Skin epidermis (tissue), 12 donors: Measurements from ENCODE around the gene APOBEC3A.
"Not testable (repeated sequence)": the region's sequence is repeated elsewhere in the genome, so short reads cannot be mapped to it uniquely, and the experiment has no call there.

Experiments used
- H3K27ac ChIP-seq, 21 experiments: fragments of 200-600 bp; sonication (generic) in 11 of 21; one replicate each; pipeline ENCODE4 v1.5.0; 2020; ENCODE audit warnings: mild to moderate bottlenecking in 3 of 21, inconsistent platforms in 2 of 21, moderate library complexity in 2 of 21
- H3K4me3 ChIP-seq, 7 experiments: fragments of 200-600 bp; sonication (generic) in 2 of 7; one replicate each; pipeline ENCODE4 v1.5.0; 2020; ENCODE audit warnings: inconsistent platforms in 2 of 7, mild to moderate bottlenecking in 2 of 7, moderate library complexity in 1 of 7

The APOBEC3A gene

DNA sequence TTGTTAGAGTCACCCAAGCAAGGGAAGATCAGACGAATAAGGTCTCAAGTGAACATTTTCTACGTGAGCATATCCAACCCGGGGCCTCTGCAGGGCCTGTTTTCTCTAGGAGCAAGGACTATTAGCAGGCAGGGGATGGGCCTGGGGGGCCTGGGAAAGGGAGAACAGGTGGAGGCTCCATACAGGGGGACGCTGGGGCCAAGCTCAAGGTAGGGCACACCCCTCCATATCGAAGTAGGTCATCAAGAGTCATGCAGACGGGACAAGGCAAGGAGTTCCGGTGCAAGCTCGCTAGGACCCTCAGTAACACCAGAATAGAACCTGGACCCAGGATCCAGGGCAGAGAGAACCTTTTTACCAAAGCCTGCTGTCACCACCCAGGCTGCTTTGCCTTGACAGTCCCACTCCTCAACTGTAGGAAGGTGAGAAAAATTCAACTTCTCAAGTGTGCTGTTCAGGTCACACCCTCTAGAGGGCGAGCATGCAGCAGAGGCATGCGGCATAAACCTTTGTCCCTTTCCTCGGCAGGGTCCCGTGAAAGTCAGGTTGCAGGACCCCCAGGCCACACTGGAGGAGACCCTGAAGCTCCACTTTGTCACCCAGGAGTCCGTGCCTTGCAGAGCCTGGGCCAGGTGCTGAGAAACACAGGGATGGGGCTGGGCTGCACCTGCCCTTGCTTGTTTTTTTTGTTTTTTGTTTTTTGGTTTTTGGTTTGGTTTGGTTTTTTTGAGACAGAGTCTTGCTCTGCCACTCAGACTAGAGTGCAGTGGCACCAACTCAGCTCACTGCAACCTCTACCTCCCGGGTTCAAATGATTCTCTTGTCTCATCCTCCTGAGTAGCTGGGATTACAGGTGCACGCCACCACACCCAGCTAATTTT lies 16.1 kb downstream of the APOBEC3A start:
- Histone ChIP-seq H3K27ac (no peak overlapping the region), H3K4me3 (no peak overlapping the region)

DNA sequence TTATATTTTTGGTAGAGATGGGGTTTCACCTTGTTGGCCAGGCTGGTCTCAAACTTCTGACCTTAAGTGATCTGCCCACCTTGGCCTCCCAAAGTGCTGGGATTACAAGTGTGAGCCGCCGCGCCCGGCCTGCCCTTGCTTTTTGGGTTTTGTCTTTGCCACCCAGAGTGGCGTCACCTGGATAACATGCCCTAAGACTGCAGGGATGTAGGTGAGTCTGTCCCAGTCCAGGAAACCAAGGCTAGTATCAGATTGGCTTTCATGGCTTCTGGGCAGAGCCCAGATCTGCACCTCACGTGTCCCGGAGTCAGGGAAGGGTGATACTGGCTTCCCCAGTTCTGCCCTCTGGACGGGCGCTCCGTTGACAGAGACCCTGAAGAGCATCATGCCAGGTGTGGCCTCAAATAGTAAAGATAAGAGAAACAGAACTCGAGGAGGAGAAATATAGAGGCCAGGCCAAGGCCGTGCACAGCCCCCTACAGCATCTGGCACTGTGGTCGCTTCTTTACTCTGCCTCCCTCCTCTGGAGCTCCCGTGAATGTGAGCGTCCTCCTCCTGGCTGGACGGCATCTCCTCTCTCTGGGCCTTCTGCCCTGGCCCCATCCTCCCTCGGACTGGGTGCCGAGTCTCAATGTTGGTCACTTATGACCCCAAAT lies 16.9 kb downstream of the APOBEC3A start:
- Histone ChIP-seq H3K4me3 (no peak overlapping the region), H3K27ac (no peak overlapping the region)

- H3K27ac ChIP-seq: no peak overlapping the region
- no peak overlapping the region for H3K4me3 ChIP-seq
Measured at GRCh38 chr22:38974826-38975175, 17.4 kb downstream of the APOBEC3A start.

- not testable (repeated sequence) for H3K4me3 ChIP-seq, H3K27ac ChIP-seq
Measured at GRCh38 chr22:38977289-38977688, 19.9 kb downstream of the APOBEC3A start.

DNA sequence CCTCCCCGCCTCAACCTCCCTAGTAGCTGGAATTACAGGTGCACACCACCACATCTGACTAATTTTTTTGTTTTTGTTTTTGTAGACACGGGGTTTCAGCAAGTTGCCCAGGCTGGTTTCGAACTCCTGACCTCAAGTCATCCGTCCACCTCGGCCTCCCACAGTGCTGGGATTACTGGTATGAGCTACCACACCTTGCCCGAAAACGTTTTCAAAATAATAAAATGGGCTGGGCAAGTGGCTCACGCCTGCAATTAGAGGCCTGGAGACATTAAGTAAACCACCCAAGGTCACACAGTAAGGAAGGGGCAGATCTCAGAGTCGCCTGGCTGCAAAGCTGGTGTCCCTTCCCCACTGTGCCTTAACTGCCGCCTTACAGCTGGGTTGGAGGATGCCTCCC lies 23.2 kb downstream of the APOBEC3A start:
- peak overlapping the region in 3 of 21 experiments; percentile 21 to 87 (median 74) for H3K27ac ChIP-seq
- not testable (repeated sequence) for H3K4me3 ChIP-seq

GRCh38 chr22:38981005-38981991 lies 23.9 kb downstream of the APOBEC3A start:
- Histone ChIP-seq H3K27ac (peak overlapping the region in 18 of 21 experiments; percentile 14 to 87 (median 64)), H3K4me3 (peak overlapping the region; percentile 12 to 45 (median 23))

- H3K4me3 ChIP-seq: peak within 1 kb of the TSS; percentile 12 to 45 (median 23)
- H3K27ac ChIP-seq: peak within 1 kb of the TSS in 20 of 21 experiments; percentile 14 to 87 (median 58)
Measured at GRCh38 chr22:38981992-38982927, 24.9 kb downstream of the APOBEC3A start, which contains the start of gene APOBEC3B. APOBEC3B (plus strand) TSS chr22:38982347; CDS start chr22:38982454, 107 bp downstream.

DNA sequence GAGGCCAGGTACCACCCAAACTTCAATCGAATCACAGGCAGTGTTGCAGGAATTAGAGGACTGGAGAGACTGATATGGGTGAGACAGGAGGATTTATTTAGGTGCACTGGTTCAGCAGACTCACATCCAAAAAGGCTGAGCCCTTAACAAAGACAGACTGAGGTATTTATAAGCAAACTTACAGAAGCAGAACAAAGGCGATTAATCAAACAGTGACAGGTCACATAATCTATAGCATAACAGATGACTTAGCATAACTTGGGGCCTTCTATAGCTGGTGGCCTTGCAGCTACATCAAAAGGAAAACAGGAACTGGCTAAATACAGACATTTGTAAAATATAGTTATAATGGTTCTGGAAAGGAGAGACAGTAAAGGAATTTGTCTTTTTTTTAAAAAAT lies 26.8 kb downstream of the APOBEC3A start:
- Histone ChIP-seq H3K4me3 (no peak overlapping the region), H3K27ac (peak overlapping the region in 1 of 21 experiments; percentile 7)

DNA sequence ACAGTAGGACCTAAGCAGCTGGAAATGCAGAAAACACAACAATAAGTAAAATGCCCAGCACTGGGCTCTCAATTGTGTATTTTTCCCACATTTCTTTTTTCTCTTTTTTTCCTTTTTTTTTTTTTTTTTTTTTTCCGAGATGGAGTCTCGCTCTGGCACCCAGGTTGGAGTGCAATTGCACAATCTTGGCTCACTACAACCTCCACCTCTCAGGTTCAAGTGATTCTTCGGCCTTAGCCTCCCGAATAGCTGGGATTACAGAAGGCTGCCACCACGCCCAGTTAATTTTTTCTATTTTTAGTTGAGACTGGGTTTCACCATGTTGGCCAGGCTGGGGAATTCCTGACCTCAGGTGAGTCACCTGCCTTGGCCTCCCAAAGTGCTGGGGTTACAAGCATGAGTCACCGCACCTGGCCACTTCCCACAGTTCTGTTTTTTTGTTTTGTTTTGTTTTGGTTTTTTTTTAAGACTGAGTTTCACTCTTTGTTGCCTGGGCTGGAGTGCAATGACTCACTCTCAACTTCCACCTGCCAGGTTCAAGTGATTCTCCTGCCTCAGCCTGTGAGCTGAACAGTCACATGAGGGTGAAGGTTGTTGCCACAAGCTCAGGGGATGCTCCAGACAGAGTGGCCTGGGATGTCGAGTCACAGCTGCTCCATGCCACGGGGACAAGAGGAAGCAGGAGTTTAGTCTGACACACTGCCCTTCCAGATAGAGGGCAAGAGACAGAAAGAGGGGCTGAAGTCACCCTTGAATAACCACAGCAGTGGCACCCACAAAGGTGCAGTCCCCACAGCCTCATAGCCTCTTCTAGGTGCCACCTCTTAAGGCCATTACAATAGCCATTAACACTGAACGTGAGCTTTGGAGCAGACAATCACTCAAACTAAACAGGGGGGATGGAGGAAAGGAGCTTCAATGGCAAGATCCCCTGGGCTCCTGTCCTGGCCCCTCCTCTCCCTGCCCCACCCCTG lies 27.7 kb downstream of the APOBEC3A start:
- peak overlapping the region in 2 of 21 experiments; percentile 7 to 37 for H3K27ac ChIP-seq
- not testable (repeated sequence) for H3K4me3 ChIP-seq

GRCh38 chr22:38986629-38987028 lies 29.2 kb downstream of the APOBEC3A start:
- H3K4me3 ChIP-seq: no peak overlapping the region
- no peak overlapping the region for H3K27ac ChIP-seq

DNA sequence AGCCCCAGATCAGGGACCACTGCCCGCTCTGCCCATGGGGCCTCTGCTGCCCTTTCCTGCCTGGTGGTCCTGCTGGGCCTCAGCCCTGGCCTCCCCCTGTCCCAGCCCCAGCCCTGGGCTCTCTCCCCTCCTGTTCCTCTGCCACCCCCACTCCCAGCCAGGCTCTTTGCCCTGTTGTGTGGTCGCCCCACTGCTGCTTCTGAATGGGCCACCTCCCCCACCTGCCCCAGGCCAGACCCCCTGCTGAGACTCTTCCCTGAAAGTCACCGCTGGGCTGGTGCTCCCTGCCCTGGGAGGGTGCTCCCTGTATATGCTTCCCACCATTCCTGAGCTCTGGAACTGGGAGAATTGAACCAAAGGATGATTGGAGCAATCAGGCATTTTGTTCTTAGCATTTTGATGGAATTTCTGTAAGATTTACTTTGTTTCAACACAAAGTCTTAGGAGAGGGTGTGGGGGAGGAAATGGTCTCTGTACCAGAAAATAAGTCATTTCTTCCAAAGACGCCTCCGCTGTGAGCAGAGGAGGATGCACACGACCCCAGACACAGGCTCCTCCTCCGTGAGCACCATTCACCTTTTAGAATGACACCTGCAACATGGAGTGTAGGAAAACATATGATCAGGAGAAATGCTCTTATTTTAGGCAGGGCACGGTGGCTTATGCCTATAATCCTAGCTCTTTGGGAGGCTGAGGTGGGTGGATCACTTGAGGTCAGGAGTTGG lies 29.9 kb downstream of the APOBEC3A start:
- H3K27ac ChIP-seq: no peak overlapping the region
- no peak overlapping the region for H3K4me3 ChIP-seq

- no peak overlapping the region for H3K27ac ChIP-seq
- no peak overlapping the region for H3K4me3 ChIP-seq
Measured at GRCh38 chr22:38989466-38989865, 32.1 kb downstream of the APOBEC3A start.

- not testable (repeated sequence) for H3K27ac ChIP-seq, H3K4me3 ChIP-seq
Measured at GRCh38 chr22:38992871-38993371, 35.5 kb downstream of the APOBEC3A start.

DNA sequence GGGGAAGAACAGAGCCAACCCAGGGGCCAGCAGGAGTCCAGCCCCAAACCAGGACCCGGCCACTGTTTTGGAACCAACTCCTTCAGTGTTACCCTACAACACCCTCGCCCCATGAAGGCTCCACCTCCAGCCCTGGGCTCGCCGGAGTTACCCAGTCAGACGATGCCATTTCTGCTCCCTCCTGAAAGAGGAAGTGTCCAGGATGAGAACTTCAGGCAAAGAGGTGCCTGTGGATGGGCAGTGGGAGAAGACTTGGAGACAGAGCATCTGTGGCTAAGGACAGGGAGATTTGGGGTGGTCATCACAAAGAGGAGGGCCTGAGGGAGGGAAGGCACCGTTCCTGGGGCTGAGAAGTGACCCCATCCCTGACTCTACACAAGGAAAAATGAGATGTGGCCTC lies 38.7 kb downstream of the APOBEC3A start:
- Histone ChIP-seq H3K27ac (no peak overlapping the region), H3K4me3 (no peak overlapping the region)

DNA sequence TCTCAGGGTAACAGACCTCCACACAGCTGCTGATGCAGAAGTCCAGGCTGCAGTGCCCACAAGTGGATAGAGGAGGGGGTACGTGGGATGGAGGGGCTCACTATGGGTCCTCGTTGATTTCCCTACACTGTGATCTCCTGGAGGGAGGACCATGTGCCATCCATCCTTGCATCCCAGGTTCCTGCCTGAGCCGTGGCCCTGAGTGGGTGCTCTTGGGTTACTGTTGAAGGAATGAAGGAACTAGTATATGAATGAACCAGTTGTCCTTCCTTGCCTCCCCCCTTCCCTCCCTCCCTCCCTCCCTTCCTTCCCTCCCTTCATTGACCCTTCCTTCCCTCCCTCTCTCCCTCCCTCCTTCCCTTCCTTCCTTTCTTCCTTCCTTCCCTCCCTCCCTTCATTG lies 40.1 kb downstream of the APOBEC3A start:
- no peak overlapping the region for H3K4me3 ChIP-seq

DNA sequence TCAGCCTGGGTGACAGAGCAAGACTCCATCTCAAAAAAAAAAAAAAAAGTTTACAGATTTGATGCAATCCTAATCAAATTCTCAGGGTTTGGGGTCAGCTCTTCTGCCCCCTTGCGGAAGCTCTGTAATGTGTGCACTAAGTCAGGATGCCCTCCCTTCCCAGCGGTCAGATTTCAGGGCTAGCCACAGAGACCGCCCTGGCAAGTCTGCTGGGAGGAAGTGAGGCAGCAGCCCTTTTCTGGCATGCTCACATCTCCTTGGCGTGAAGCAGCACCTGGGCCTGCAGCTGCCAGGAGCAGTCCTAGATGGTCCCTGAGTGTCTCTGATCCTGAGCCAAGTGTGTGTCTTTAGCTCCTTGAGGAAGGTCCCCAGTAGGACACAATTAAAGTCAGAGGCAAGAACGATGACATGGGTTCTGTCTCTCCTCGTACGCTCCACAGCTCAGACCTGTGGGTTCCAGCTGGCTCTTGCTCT lies 45.8 kb downstream of the APOBEC3A start:
- Histone ChIP-seq H3K4me3 (no peak overlapping the region), H3K27ac (no peak overlapping the region)

More for the DNA sequence above, 40.1 kb downstream of the APOBEC3A start:
- H3K27ac ChIP-seq: no peak overlapping the region

- H3K27ac ChIP-seq: no peak overlapping the region
- H3K4me3 ChIP-seq: no peak overlapping the region
Measured at GRCh38 chr22:39007177-39007576, 49.8 kb downstream of the APOBEC3A start.
